Upper lobe of left lung (tissue), 4 donors: ENCODE results near the gene PPP1R1B.

ENCODE experiments used
- CTCF ChIP-seq, 6 experiments: fragments of 450-650 bp in 4 of 6; fragments of 200-600 bp in 2 of 6; sonication (generic) in 2 of 6; IDR thresholded peaks; one replicate each; pipeline ENCODE4 v1.5.1; 2016 to 2019; ENCODE audit warnings: antibody characterized with exemption in 6 of 6
- POLR2AphosphoS5 ChIP-seq, 2 donors: sonication (generic); formaldehyde crosslinking; IDR thresholded peaks; one replicate each; pipeline ENCODE4 v1.5.1; 2017; ENCODE audit warnings: antibody characterized with exemption in 2 of 2

- no peak for TF ChIP-seq CTCF (IDR thresholded peaks at IDR 0.05)
- TF ChIP-seq POLR2AphosphoS5 (IDR thresholded peaks at IDR 0.05) = no peak
Measured at GRCh38 chr17:39615434-39615833, 11.3 kb upstream of the PPP1R1B start.
